HepG2 (cell line): ENCODE data around the gene ZNF343. TPM values are rescaled to one million over a fixed set of nuclear protein-coding genes. Genes with fewer than 3 reads are reported as not detected.

Source experiments
- FLYWCH1 ChIP-seq: sonication (generic); formaldehyde crosslinking; IDR thresholded peaks from 2 replicates; pipeline ENCODE4 v1.8.1; 2023; ENCODE audit warnings: mild to moderate bottlenecking, missing genetic modification reagents
- FOSL2 ChIP-seq: sonication (generic); formaldehyde crosslinking; IDR thresholded peaks from 2 replicates; pipeline ENCODE4 v1.4.0; 2020; ENCODE audit warnings: missing genetic modification reagents
- GLI4 ChIP-seq: sonication (generic); formaldehyde crosslinking; IDR thresholded peaks from 2 replicates; pipeline ENCODE4 v1.5.1; 2020; ENCODE audit warnings: missing genetic modification reagents, mild to moderate bottlenecking, moderate library complexity, borderline replicate concordance
- HNF4A ChIP-seq: sonication (generic); formaldehyde crosslinking; IDR thresholded peaks from 2 replicates; pipeline ENCODE4 v1.4.0; 2020; ENCODE audit warnings: missing genetic modification reagents
- KLF6 ChIP-seq: IDR thresholded peaks from 2 replicates; pipeline ENCODE4 v1.8.0; 2016; ENCODE audit warnings: missing biosample characterization, missing genetic modification reagents
- MAFG ChIP-seq: sonication (generic); formaldehyde crosslinking; IDR thresholded peaks from 2 replicates; pipeline ENCODE4 v1.5.1; 2020; ENCODE audit warnings: mild to moderate bottlenecking, missing genetic modification reagents
- MIXL1 ChIP-seq: IDR thresholded peaks from 2 replicates; pipeline ENCODE4 v1.6.1; 2016
- NFYC ChIP-seq: IDR thresholded peaks from 2 replicates; pipeline ENCODE4 v1.6.1; 2016; ENCODE audit warnings: missing genetic modification reagents, missing compliant biosample characterization
- SMAD3 ChIP-seq: sonication (generic); formaldehyde crosslinking; IDR thresholded peaks from 2 replicates; pipeline ENCODE4 v1.4.0; 2020; ENCODE audit warnings: missing genetic modification reagents
- TARDBP ChIP-seq: sonication (generic); formaldehyde crosslinking; IDR thresholded peaks from 2 replicates; pipeline ENCODE4 v1.8.0; 2022; ENCODE audit warnings: mild to moderate bottlenecking, missing genetic modification reagents
- THAP11 ChIP-seq: IDR thresholded peaks from 2 replicates; pipeline ENCODE4 v1.6.1; 2016; ENCODE audit warnings: missing biosample characterization, missing genetic modification reagents
- TOPORS ChIP-seq: sonication (generic); formaldehyde crosslinking; IDR thresholded peaks from 2 replicates; pipeline ENCODE4 v1.8.0; 2023; ENCODE audit warnings: mild to moderate bottlenecking, missing genetic modification reagents
- ZNF10 ChIP-seq: sonication (generic); formaldehyde crosslinking; IDR thresholded peaks from 2 replicates; pipeline ENCODE4 v1.4.0; 2020; ENCODE audit warnings: mild to moderate bottlenecking, low read depth, missing genetic modification reagents, borderline replicate concordance
- ZNF136 ChIP-seq: sonication (generic); formaldehyde crosslinking; IDR thresholded peaks from 2 replicates; pipeline ENCODE4 v1.8.1; 2022; ENCODE audit warnings: low read depth, mild to moderate bottlenecking, moderate library complexity, missing genetic modification reagents
- ZNF230 ChIP-seq: sonication (generic); formaldehyde crosslinking; IDR thresholded peaks from 2 replicates; pipeline ENCODE4 v1.4.0; 2020; ENCODE audit warnings: mild to moderate bottlenecking, missing genetic modification reagents
- ZNF354B ChIP-seq: sonication (generic); formaldehyde crosslinking; IDR thresholded peaks from 2 replicates; pipeline ENCODE4 v1.8.0; 2022; ENCODE audit warnings: mild to moderate bottlenecking, missing genetic modification reagents
- ZNF598 ChIP-seq: sonication (generic); formaldehyde crosslinking; IDR thresholded peaks from 2 replicates; pipeline ENCODE4 v1.5.1; 2020; ENCODE audit warnings: mild to moderate bottlenecking, missing genetic modification reagents, borderline replicate concordance
- ZNF614 ChIP-seq: IDR thresholded peaks from 2 replicates; pipeline ENCODE4 v1.6.1; 2018; ENCODE audit warnings: missing biosample characterization, missing genetic modification reagents, inconsistent platforms, borderline replicate concordance
- polyA plus RNA-seq, 8 experiments: library from polyadenylated mRNA; depleted of rRNA in 3 of 8; stranded (reverse) in 7 of 8; unstranded in 1 of 8; fragments of >200 nt; fragmentation: Illumina TruSeq in 4 of 8; extraction: Trizol in 4 of 8; gene quantifications; 2 replicates each; pipeline versions ENCODE4 v1.2.1 to v1.2.3, GENCODE V29; 2011 to 2016; ENCODE audit warnings: low read depth in 4 of 8, missing spikeins in 1 of 8, mixed read lengths in 1 of 8; ENCODE audit not compliant: insufficient read depth in 1 of 8
- total RNA-seq, 5 experiments: library from RNA; depleted of rRNA; stranded (reverse); fragments of >200 nt; fragmentation: Illumina TruSeq; extraction: Trizol; gene quantifications; 2 replicates each; pipeline ENCODE4 v1.2.3, GENCODE V29; 2016; ENCODE audit warnings: low read depth in 1 of 5
- TF ChIP-seq, protein P1 (sequence below): sonication (generic); formaldehyde crosslinking; IDR thresholded peaks from 2 replicates; pipeline ENCODE4 v1.4.0; 2020; ENCODE audit warnings: missing genetic modification reagents
- TF ChIP-seq, protein P2 (sequence below), 2 experiments: sonication (generic) in 1 of 2; formaldehyde crosslinking in 1 of 2; IDR thresholded peaks; 2 replicates each; pipeline versions ENCODE4 v1.5.1 to v1.6.1; 2011 to 2020; ENCODE audit warnings: borderline replicate concordance in 1 of 2, low read depth in 1 of 2, low read length in 1 of 2, mild to moderate bottlenecking in 1 of 2, missing genetic modification reagents in 1 of 2, moderate library complexity in 1 of 2
- TF ChIP-seq, protein P3 (sequence below): sonication (generic); formaldehyde crosslinking; IDR thresholded peaks from 2 replicates; pipeline ENCODE4 v1.4.0; 2020; ENCODE audit warnings: mild to moderate bottlenecking, missing genetic modification reagents, borderline replicate concordance
- TF ChIP-seq, protein P4 (sequence below): sonication (generic); formaldehyde crosslinking; conservative IDR thresholded peaks from 2 replicates; pipeline ENCODE4 v1.8.1; 2023; ENCODE audit warnings: missing genetic modification reagents

ZNF343 gene
- total and polyA plus RNA-seq, 2 of the 13 experiments (the other 11 are each of a cell fraction or from before 2014, with no cell fraction given) = 16.4 to 22.1 TPM

DNA sequence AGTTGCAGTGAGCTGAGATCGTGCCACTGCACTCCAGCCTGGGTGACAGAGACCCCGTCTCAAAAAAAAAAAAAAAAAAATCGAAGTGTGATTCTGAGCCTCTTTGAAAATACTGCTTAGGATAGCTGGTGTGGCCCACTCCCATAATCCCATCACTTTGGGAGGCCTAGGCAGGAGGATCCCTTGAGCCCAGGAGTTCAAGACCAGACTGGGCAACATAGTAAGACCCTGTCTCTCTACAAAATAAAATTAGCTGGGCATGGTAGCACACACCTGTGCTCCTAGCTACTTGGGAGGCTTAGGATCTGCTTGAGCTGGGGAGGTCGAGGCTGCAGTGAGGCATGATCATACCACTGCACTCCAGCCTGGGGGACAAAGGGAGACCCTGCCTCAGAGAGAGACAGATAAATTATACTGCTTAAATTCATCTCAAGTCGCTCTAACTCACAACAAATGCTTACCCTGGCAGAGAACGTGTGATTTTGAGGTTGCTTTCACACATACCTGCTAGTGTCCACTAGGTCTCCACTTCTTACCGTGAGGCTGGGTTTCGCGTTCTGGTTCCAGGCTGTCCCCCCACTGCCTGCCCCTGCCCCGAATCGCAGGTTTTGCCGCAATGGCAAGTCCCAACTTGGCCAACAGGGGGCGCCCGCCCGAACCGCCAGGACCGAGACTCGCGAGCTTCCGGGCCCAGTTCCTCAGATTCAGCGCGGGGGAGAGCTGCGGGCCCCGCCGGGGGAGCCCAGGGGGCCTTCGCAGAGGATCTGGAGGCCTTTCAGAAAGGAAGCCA, 15.4 kb upstream of the ZNF343 start (continued):
- TF ChIP-seq, protein P1, sequence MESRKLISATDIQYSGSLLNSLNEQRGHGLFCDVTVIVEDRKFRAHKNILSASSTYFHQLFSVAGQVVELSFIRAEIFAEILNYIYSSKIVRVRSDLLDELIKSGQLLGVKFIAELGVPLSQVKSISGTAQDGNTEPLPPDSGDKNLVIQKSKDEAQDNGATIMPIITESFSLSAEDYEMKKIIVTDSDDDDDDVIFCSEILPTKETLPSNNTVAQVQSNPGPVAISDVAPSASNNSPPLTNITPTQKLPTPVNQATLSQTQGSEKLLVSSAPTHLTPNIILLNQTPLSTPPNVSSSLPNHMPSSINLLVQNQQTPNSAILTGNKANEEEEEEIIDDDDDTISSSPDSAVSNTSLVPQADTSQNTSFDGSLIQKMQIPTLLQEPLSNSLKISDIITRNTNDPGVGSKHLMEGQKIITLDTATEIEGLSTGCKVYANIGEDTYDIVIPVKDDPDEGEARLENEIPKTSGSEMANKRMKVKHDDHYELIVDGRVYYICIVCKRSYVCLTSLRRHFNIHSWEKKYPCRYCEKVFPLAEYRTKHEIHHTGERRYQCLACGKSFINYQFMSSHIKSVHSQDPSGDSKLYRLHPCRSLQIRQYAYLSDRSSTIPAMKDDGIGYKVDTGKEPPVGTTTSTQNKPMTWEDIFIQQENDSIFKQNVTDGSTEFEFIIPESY (CRISPR knock-in tag) = peak; percentile 32; the same call in 1 of the 2 replicates
- TF ChIP-seq NFYC (CRISPR knock-in tag) = no peak
- peak; percentile 75; the same call in 1 of the 2 replicates for TF ChIP-seq ZNF614 (CRISPR knock-in tag)
- TF ChIP-seq ZNF354B (CRISPR knock-in tag) = no peak
- 0 out of 2 replicates have a peak, but pooled peaks have one; percentile 36 for TF ChIP-seq MAFG
- peak; percentile 58; the same call in 1 of the 2 replicates for TF ChIP-seq ZNF598 (CRISPR knock-in tag)
- TF ChIP-seq GLI4 = peak; percentile 81; the same call in 1 of the 2 replicates
- TF ChIP-seq SMAD3 (CRISPR knock-in tag) = no peak
- TF ChIP-seq TOPORS (CRISPR knock-in tag) = 0 out of 2 replicates have a peak, but pooled peaks have one; percentile 37
- TF ChIP-seq, protein P2, sequence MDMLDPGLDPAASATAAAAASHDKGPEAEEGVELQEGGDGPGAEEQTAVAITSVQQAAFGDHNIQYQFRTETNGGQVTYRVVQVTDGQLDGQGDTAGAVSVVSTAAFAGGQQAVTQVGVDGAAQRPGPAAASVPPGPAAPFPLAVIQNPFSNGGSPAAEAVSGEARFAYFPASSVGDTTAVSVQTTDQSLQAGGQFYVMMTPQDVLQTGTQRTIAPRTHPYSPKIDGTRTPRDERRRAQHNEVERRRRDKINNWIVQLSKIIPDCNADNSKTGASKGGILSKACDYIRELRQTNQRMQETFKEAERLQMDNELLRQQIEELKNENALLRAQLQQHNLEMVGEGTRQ (IDR thresholded peaks at IDR 0.05; ENCODE audit: low read depth, low read length) = no peak
- TF ChIP-seq, protein P2 (CRISPR knock-in tag; IDR thresholded peaks at IDR 0.05; ENCODE audit: borderline replicate concordance) = peak; percentile 31; the same call in 1 of the 2 replicates
- no peak for TF ChIP-seq FLYWCH1 (CRISPR knock-in tag)
- TF ChIP-seq ZNF136 = no peak
- TF ChIP-seq THAP11 (CRISPR knock-in tag) = peak; percentile 82
- TF ChIP-seq, protein P3, sequence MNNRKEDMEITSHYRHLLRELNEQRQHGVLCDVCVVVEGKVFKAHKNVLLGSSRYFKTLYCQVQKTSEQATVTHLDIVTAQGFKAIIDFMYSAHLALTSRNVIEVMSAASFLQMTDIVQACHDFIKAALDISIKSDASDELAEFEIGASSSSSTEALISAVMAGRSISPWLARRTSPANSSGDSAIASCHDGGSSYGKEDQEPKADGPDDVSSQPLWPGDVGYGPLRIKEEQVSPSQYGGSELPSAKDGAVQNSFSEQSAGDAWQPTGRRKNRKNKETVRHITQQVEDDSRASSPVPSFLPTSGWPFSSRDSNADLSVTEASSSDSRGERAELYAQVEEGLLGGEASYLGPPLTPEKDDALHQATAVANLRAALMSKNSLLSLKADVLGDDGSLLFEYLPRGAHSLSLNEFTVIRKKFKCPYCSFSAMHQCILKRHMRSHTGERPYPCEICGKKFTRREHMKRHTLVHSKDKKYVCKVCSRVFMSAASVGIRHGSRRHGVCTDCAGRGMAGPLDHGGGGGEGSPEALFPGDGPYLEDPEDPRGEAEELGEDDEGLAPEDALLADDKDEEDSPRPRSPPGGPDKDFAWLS (CRISPR knock-in tag) = peak; percentile 91; the same call in 1 of the 2 replicates
- TF ChIP-seq TARDBP (CRISPR knock-in tag) = peak; percentile 59; the same call in 1 of the 2 replicates
- peak; percentile 94; the same call in 1 of the 2 replicates for TF ChIP-seq ZNF230 (CRISPR knock-in tag)
- no peak for TF ChIP-seq FOSL2 (CRISPR knock-in tag)
- TF ChIP-seq KLF6 (CRISPR knock-in tag) = no peak
- no peak for TF ChIP-seq HNF4A
- TF ChIP-seq MIXL1 (CRISPR knock-in tag) = no peak; the same call in 1 of the 2 replicates
- no peak for TF ChIP-seq ZNF10 (CRISPR knock-in tag)
- TF ChIP-seq, protein P4, sequence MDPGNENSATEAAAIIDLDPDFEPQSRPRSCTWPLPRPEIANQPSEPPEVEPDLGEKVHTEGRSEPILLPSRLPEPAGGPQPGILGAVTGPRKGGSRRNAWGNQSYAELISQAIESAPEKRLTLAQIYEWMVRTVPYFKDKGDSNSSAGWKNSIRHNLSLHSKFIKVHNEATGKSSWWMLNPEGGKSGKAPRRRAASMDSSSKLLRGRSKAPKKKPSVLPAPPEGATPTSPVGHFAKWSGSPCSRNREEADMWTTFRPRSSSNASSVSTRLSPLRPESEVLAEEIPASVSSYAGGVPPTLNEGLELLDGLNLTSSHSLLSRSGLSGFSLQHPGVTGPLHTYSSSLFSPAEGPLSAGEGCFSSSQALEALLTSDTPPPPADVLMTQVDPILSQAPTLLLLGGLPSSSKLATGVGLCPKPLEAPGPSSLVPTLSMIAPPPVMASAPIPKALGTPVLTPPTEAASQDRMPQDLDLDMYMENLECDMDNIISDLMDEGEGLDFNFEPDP (CRISPR knock-in tag) = no peak
